ENCODE measurements around the gene YTHDF1. TPM values are rescaled to one million over a fixed set of nuclear protein-coding genes. Genes with fewer than 3 reads are reported as not detected.

YTHDF1 gene
- total and polyA plus RNA-seq, 2 of the 8 experiments (the other 6 are each of a cell fraction or from before 2014, with no cell fraction given), result 32.8 to 66.0 TPM

- Histone ChIP-seq H2AFZ (ENCODE audit: low read length) (no peak overlapping the region), H3K9me3 (ENCODE audit: insufficient read depth in 2 of 2, low read depth in 1 of 2, low read length in 1 of 2) (peaks cover 8 to 19% of the 10 kb centered on the region in 2 experiments), H3K27me3 (replicated peaks in 1 of 4; ENCODE audit: control insufficient read depth in 3 of 4, extremely low read depth in 1 of 4, insufficient read depth in 3 of 4, low read length in 3 of 4) (peaks cover 0 to 2% (median under 1%) of the 10 kb centered on the region in 4 experiments; a peak in 1 of 7 replicates), H3K36me3 (ENCODE audit: control insufficient read depth in 2 of 4, insufficient read depth in 4 of 4, low read length in 3 of 4) (no peaks in the 10 kb centered on the region), H3K23ac (ENCODE audit: insufficient read length) (no peak overlapping the region), H3K4me1 (replicated peaks in 1 of 4; ENCODE audit: control insufficient read depth in 3 of 4, insufficient read depth in 4 of 4, low read length in 3 of 4) (no peaks in the 10 kb centered on the region), H4K20me1 (replicated peaks in 1 of 2; ENCODE audit: control insufficient read depth in 1 of 2, insufficient read depth in 2 of 2, low read length in 2 of 2) (no peaks in the 10 kb centered on the region), H2BK20ac (ENCODE audit: low read length) (no peak overlapping the region), H3K56ac (replicated peaks; ENCODE audit: insufficient read length, low read depth, low read length) (no peak overlapping the region), H3K4ac (replicated peaks; ENCODE audit: insufficient read length, low read depth, low read length) (no peak overlapping the region), H2BK15ac (ENCODE audit: low read length) (no peak overlapping the region), H3K9ac (replicated peaks in 1 of 4; ENCODE audit: extremely low read depth in 1 of 4, low read depth in 3 of 4, low read length in 3 of 4) (no peak overlapping the region), H4K91ac (replicated peaks; ENCODE audit: insufficient read length, low read length) (no peak overlapping the region), H3K79me1 (ENCODE audit: low read depth, low read length) (no peaks in the 10 kb centered on the region), H3K27ac (ENCODE audit: low read depth, low read length) (no peak overlapping the region), H2BK12ac (ENCODE audit: low read depth, low read length) (no peak overlapping the region), H4K5ac (ENCODE audit: insufficient read length, low read depth, low read length) (no peak overlapping the region), H3K4me2 (ENCODE audit: insufficient read depth in 1 of 2, low read depth in 2 of 2, low read length in 2 of 2) (no peak overlapping the region), H3K79me2 (ENCODE audit: control insufficient read depth in 1 of 2, insufficient read depth in 2 of 2, low read length in 2 of 2) (no peaks in the 10 kb centered on the region), H3K23me2 (ENCODE audit: low read depth, low read length) (no peaks in the 10 kb centered on the region; the same call in 1 of the 2 replicates), H2AK5ac (ENCODE audit: low read depth, low read length) (no peak overlapping the region), H2BK120ac (replicated peaks; ENCODE audit: low read depth, low read length) (no peak overlapping the region), H3K14ac (ENCODE audit: insufficient read length) (no peak overlapping the region), H3K18ac (ENCODE audit: extremely low read depth, low read length) (no peak overlapping the region), H3K4me3 (ENCODE audit: extremely low read depth in 1 of 4, insufficient read depth in 2 of 4, low read depth in 3 of 4, low read length in 4 of 4) (no peak overlapping the region), H2BK5ac (ENCODE audit: low read depth, low read length) (no peak overlapping the region), H4K8ac (ENCODE audit: extremely low read depth, insufficient read depth, low read length) (no peak overlapping the region)
- FAIRE-seq, result no peak
- POLR2A ChIA-PET (ENCODE audit: partially characterized antibody), result no interaction called here
- CTCF ChIA-PET (ENCODE audit: partially characterized antibody), result interaction anchor here (0.7 to 0.9 kb wide), 2 partner anchors 25 to 179 kb away, joined by 3 read pairs; no protein-coding TSS in a partner anchor
- TF ChIP-seq GTF2F1 (IDR thresholded peaks at IDR 0.05; ENCODE audit: borderline replicate concordance, low read depth, low read length) (no peak), ASH2L (IDR thresholded peaks at IDR 0.05; ENCODE audit: low read length) (no peak), EGR1 (IDR thresholded peaks at IDR 0.05; ENCODE audit: borderline replicate concordance, low read depth, low read length) (no peak), YY1 (IDR thresholded peaks at IDR 0.05; ENCODE audit: low read depth, low read length) (no peak), POU5F1 (IDR thresholded peaks at IDR 0.05; ENCODE audit: low read depth, low read length) (no peak), CREB1 (IDR thresholded peaks at IDR 0.05) (no peak), HDAC6 (IDR thresholded peaks at IDR 0.05; ENCODE audit: low read depth, low read length) (no peak), SP4 (IDR thresholded peaks at IDR 0.05; ENCODE audit: low read length) (no peak), HDAC2 (IDR thresholded peaks at IDR 0.05; ENCODE audit: borderline replicate concordance in 1 of 2, low read depth in 2 of 2, low read length in 2 of 2) (no peak), SIRT6 (IDR thresholded peaks at IDR 0.05; ENCODE audit: low read length) (no peak), JUN (IDR thresholded peaks at IDR 0.05; ENCODE audit: low read depth, low read length) (no peak), MAX (IDR thresholded peaks at IDR 0.05) (no peak), CHD1 (IDR thresholded peaks at IDR 0.05; ENCODE audit: low read depth, low read length) (no peak), BCL11A (IDR thresholded peaks at IDR 0.05; ENCODE audit: low read depth in 2 of 2, low read length in 2 of 2) (no peak), KDM4A (IDR thresholded peaks at IDR 0.05; ENCODE audit: low read depth, low read length, severe bottlenecking) (no peak)
- 88% methylated on average over 13 of the region's 13 CpGs; no CpG with 5 or more reads in 1 of the 2 experiments for WGBS, 2 experiments (ENCODE audit: extremely low coverage in 1 of 2, insufficient coverage in 1 of 2, insufficient read length in 1 of 2, insufficient replicate concordance in 2 of 2, low coverage in 1 of 2, low lambda C conversion rate in 2 of 2, missing lambda C conversion rate in 1 of 2)
- DNase-seq (ENCODE audit: low read depth in 1 of 2, low spot score in 2 of 2), result no peak
Observed at GRCh38 chr20:63149531-63150192, 66.3 kb downstream of the YTHDF1 start.

Data from H1 (cell line).